NCI-H774 (cell line): ENCODE measurements around the gene FOXN3.
A peak's percentile ranks its signal among the peaks of the same experiment; 100 is the strongest.
"Not testable (repeated sequence)": the region's sequence is repeated elsewhere in the genome, so short reads cannot be mapped to it uniquely, and the experiment has no call there.

Experiments
- DNase-seq: peaks from one replicate; lab custom pipeline; 2025; lab: John Stamatoyannopoulos, UW

The FOXN3 gene

GRCh38 chr14:89228921-89229639 lies 188.0 kb downstream of the FOXN3 start:
- DNase-seq, result no peak

GRCh38 chr14:89227496-89227836 lies 189.6 kb downstream of the FOXN3 start:
- no peak for DNase-seq

- no peak for DNase-seq
Observed at GRCh38 chr14:89226801-89227495, 190.1 kb downstream of the FOXN3 start.

GRCh38 chr14:89225607-89226006 lies 191.4 kb downstream of the FOXN3 start:
- DNase-seq, result no peak

- DNase-seq, result peak; percentile 41
Observed at GRCh38 chr14:89221109-89221810, 195.8 kb downstream of the FOXN3 start.

- no peak for DNase-seq
Observed at GRCh38 chr14:89219051-89219450, 198.0 kb downstream of the FOXN3 start.

GRCh38 chr14:89217891-89218290 lies 199.1 kb downstream of the FOXN3 start:
- no peak for DNase-seq

- DNase-seq, result no peak
Observed at GRCh38 chr14:89215531-89215930, 201.5 kb downstream of the FOXN3 start.

- DNase-seq, result no peak
Observed at GRCh38 chr14:89215114-89215513, 201.9 kb downstream of the FOXN3 start.

GRCh38 chr14:89214221-89214965 lies 202.6 kb downstream of the FOXN3 start:
- peak; percentile 93 for DNase-seq

GRCh38 chr14:89212386-89213235 lies 204.4 kb downstream of the FOXN3 start:
- DNase-seq, result no peak

GRCh38 chr14:89209558-89209957 lies 207.5 kb downstream of the FOXN3 start:
- no peak for DNase-seq

- no peak for DNase-seq
Observed at GRCh38 chr14:89207925-89208328, 209.1 kb downstream of the FOXN3 start.

- no peak for DNase-seq
Observed at GRCh38 chr14:89206389-89207031, 210.5 kb downstream of the FOXN3 start.

GRCh38 chr14:89205137-89205740 lies 211.8 kb downstream of the FOXN3 start:
- DNase-seq, result no peak

- DNase-seq, result no peak
Observed at GRCh38 chr14:89202413-89203190, 214.4 kb downstream of the FOXN3 start.

GRCh38 chr14:89201645-89202044 lies 215.4 kb downstream of the FOXN3 start:
- no peak for DNase-seq

- not testable (repeated sequence) for DNase-seq
Observed at GRCh38 chr14:89199357-89199756, 217.7 kb downstream of the FOXN3 start.

- no peak for DNase-seq
Observed at GRCh38 chr14:89198544-89199329, 218.3 kb downstream of the FOXN3 start.
